WTC11 (cell line): Measurements from ENCODE around the gene RBPMS2. TPM values are rescaled to one million over a fixed set of nuclear protein-coding genes. Genes with fewer than 3 reads are reported as not detected.

Experiments used
- ATAC-seq: fragments of 200-7000 bp; cut with Tn5 transposase; 2 replicates; pipeline ENCODE4 v1.10.0; 2021; ENCODE audit warnings: mild to moderate bottlenecking, moderate library complexity
- CTCF ChIA-PET: fragments of 300-600 bp; sonication (Branson Sonifier 250); formaldehyde crosslinking; loops from one replicate; lab custom pipeline; 2021; ENCODE audit warnings: antibody characterized with exemption; lab: Charles Lee
- POLR2A ChIA-PET: fragments of 350-600 bp; sonication (Branson Sonifier 250); formaldehyde crosslinking; loops from one replicate; lab custom pipeline; 2021; ENCODE audit warnings: antibody characterized with exemption; lab: Charles Lee
- DNase-seq: peaks from one replicate; pipeline ENCODE4 v3.0.0; 2021; ENCODE audit warnings: low spot score
- H3K27ac Mint-ChIP-seq: 2 replicates; pipeline ENCODE4 v1.8.0; 2021; ENCODE audit warnings: mixed read lengths
- H3K27me3 Mint-ChIP-seq: 2 replicates; pipeline ENCODE4 v1.8.0; 2021; ENCODE audit warnings: low read depth, mild to moderate bottlenecking, moderate library complexity, mixed read lengths
- H3K36me3 Mint-ChIP-seq: 2 replicates; pipeline ENCODE4 v1.8.0; 2021; ENCODE audit warnings: mixed read lengths
- H3K4me1 Mint-ChIP-seq: 2 replicates; pipeline ENCODE4 v1.8.0; 2022; ENCODE audit warnings: mixed read lengths
- H3K4me3 Mint-ChIP-seq: 2 replicates; pipeline ENCODE4 v1.8.0; 2021; ENCODE audit warnings: mild to moderate bottlenecking, moderate library complexity, mixed read lengths
- H3K9me3 Mint-ChIP-seq: 2 replicates; pipeline ENCODE4 v1.8.0; 2021; ENCODE audit warnings: mixed read lengths
- ATF6 ChIP-seq: sonication (generic); formaldehyde crosslinking; IDR thresholded peaks from 2 replicates; pipeline ENCODE4 v1.8.1; 2023; ENCODE audit warnings: mild to moderate bottlenecking, missing genetic modification reagents
- CBFB ChIP-seq: sonication (generic); formaldehyde crosslinking; IDR thresholded peaks from 2 replicates; pipeline ENCODE4 v1.8.1; 2022; ENCODE audit warnings: mild to moderate bottlenecking, low read depth, missing genetic modification reagents
- E2F4 ChIP-seq: sonication (generic); formaldehyde crosslinking; IDR thresholded peaks from 2 replicates; pipeline ENCODE4 v1.8.1; 2022; ENCODE audit warnings: low read depth, mild to moderate bottlenecking, moderate library complexity, missing genetic modification reagents, borderline replicate concordance
- FOXP1 ChIP-seq: sonication (generic); formaldehyde crosslinking; IDR thresholded peaks from 2 replicates; pipeline ENCODE4 v1.8.0; 2022; ENCODE audit warnings: missing genetic modification reagents, mild to moderate bottlenecking, moderate library complexity, borderline replicate concordance
- GABPB1 ChIP-seq: sonication (generic); formaldehyde crosslinking; IDR thresholded peaks from 2 replicates; pipeline ENCODE4 v1.8.1; 2023; ENCODE audit warnings: mild to moderate bottlenecking, missing genetic modification reagents
- JAZF1 ChIP-seq: fragments of 250-450 bp; sonication (Bioruptor Pico); IDR thresholded peaks from 2 replicates; pipeline ENCODE4 v1.9.0; 2021; ENCODE audit warnings: moderate library complexity, mild to moderate bottlenecking, inconsistent platforms
- PRDM15 ChIP-seq: sonication (generic); formaldehyde crosslinking; IDR thresholded peaks from 2 replicates; pipeline ENCODE4 v1.8.0; 2022; ENCODE audit warnings: missing genetic modification reagents
- PREB ChIP-seq: sonication (generic); formaldehyde crosslinking; IDR thresholded peaks from 2 replicates; pipeline ENCODE4 v1.8.1; 2022; ENCODE audit warnings: mild to moderate bottlenecking, missing genetic modification reagents, moderate library complexity, borderline replicate concordance
- TEAD1 ChIP-seq: sonication (generic); formaldehyde crosslinking; IDR thresholded peaks from 2 replicates; pipeline ENCODE4 v1.8.0; 2022; ENCODE audit warnings: mild to moderate bottlenecking, missing genetic modification reagents
- ZNF281 ChIP-seq: sonication (generic); formaldehyde crosslinking; IDR thresholded peaks from 2 replicates; pipeline ENCODE4 v1.8.0; 2023; ENCODE audit warnings: mild to moderate bottlenecking, missing genetic modification reagents
- ZNF423 ChIP-seq: fragments of 250-450 bp; sonication (Bioruptor Pico); IDR thresholded peaks from 2 replicates; pipeline ENCODE4 v2.1.2; 2022; ENCODE audit warnings: mild to moderate bottlenecking, moderate library complexity
- total RNA-seq: library from RNA; stranded (reverse); gene quantifications from 3 replicates; pipeline ENCODE4 v1.2.3, GENCODE V29; 2021

RBPMS2 gene
- total RNA-seq, 1 experiment from 2014 or later = 195 TPM

GRCh38 chr15:64695561-64695992 is 79.8 kb downstream of the RBPMS2 start:
- Mint-ChIP-seq H3K4me3 (no peak overlapping the region), H3K4me1 (peaks cover 78% of the 10 kb centered on the region), H3K27me3 (no peaks in the 10 kb centered on the region), H3K36me3 (peaks cover 59% of the 10 kb centered on the region), H3K9me3 (no peaks in the 10 kb centered on the region), H3K27ac (peak overlapping the region; percentile 89)
- CTCF ChIA-PET = interaction anchor here (0.5 to 3.8 kb wide), 5 partner anchors 27 to 787 kb away, joined by 3 to 20 read pairs (median 3); no protein-coding TSS in a partner anchor
- no peak for ATAC-seq
- POLR2A ChIA-PET = interaction anchor here (0.7 to 1.4 kb wide), 2 partner anchors 9 to 33 kb away, joined by 3 to 4 read pairs; no protein-coding TSS in a partner anchor
- no peak for DNase-seq
- TF ChIP-seq ZNF423 = no peak
- TF ChIP-seq E2F4 (CRISPR knock-in tag) = no peak
- TF ChIP-seq PREB (CRISPR knock-in tag) = no peak

- CTCF ChIA-PET = interaction anchor here (3.8 kb wide), 1 partner anchor 33 kb away, joined by 20 read pairs; no protein-coding TSS in a partner anchor
- POLR2A ChIA-PET = interaction anchor here (1.4 kb wide), 1 partner anchor 8 kb away, joined by 3 read pairs; no protein-coding TSS in a partner anchor
- DNase-seq (no peak), ATAC-seq (no peak)
- Mint-ChIP-seq H3K27ac (0 out of 2 replicates have a peak overlapping the region, but pooled peaks have one; percentile 88), H3K9me3 (no peaks in the 10 kb centered on the region), H3K36me3 (peaks cover 62% of the 10 kb centered on the region), H3K27me3 (no peaks in the 10 kb centered on the region), H3K4me1 (peaks cover 73% of the 10 kb centered on the region), H3K4me3 (no peak overlapping the region)
- no peak for TF ChIP-seq FOXP1 (CRISPR knock-in tag)
- TF ChIP-seq JAZF1 = no peak
- no peak for TF ChIP-seq CBFB (CRISPR knock-in tag)
- TF ChIP-seq ATF6 (CRISPR knock-in tag) = no peak
- TF ChIP-seq E2F4 (CRISPR knock-in tag) = no peak
Observed at GRCh38 chr15:64694816-64695215, 80.6 kb downstream of the RBPMS2 start.

GRCh38 chr15:64693134-64693533 is 82.3 kb downstream of the RBPMS2 start:
- Mint-ChIP-seq H3K4me1 (peaks cover 73% of the 10 kb centered on the region), H3K27me3 (no peaks in the 10 kb centered on the region), H3K4me3 (no peak overlapping the region), H3K9me3 (no peaks in the 10 kb centered on the region), H3K27ac (peak overlapping the region; percentile 97), H3K36me3 (peaks cover 78% of the 10 kb centered on the region)
- ChIA-PET POLR2A (no interaction called here), CTCF (interaction anchor here (3.1 to 3.8 kb wide), 2 partner anchors 12 to 35 kb away, joined by 10 to 20 read pairs; no protein-coding TSS in a partner anchor)
- no peak for ATAC-seq
- TF ChIP-seq GABPB1 (0 out of 2 replicates have a peak, but pooled peaks have one; percentile 42), TEAD1 (CRISPR knock-in tag) (no peak)
- DNase-seq = no peak

GRCh38 chr15:64691896-64692565 is 83.4 kb downstream of the RBPMS2 start:
- Mint-ChIP-seq H3K4me1 (peaks cover 74% of the 10 kb centered on the region), H3K27ac (peak overlapping the region; percentile 68), H3K4me3 (no peak overlapping the region), H3K36me3 (peaks cover 83% of the 10 kb centered on the region), H3K9me3 (no peaks in the 10 kb centered on the region), H3K27me3 (no peaks in the 10 kb centered on the region)
- POLR2A ChIA-PET = interaction anchor here (0.7 kb wide), 1 partner anchor 113 kb away, joined by 3 read pairs; no protein-coding TSS in a partner anchor
- CTCF ChIA-PET = interaction anchor here (0.6 to 8.5 kb wide), 6 partner anchors 11 to 543 kb away, joined by 3 to 84 read pairs (median 6); no protein-coding TSS in a partner anchor
- DNase-seq (no peak), ATAC-seq (no peak)
- no peak for TF ChIP-seq ZNF281 (CRISPR knock-in tag)
- TF ChIP-seq PRDM15 (CRISPR knock-in tag) = no peak
